Activated CD8-positive, alpha-beta memory T cell treated with anti-CD3 and anti-CD28 coated beads, Interleukin-2, amount 50 U/mL, for 48 hours (primary cell): Measurements from ENCODE around the gene COL4A1.

Source experiments
- DNase-seq: peaks from one replicate; pipeline ENCODE4 v3.0.0-alpha.2; 2020

COL4A1 gene

GRCh38 chr13:110099922-110100321, 207.0 kb downstream of the COL4A1 start:
- DNase-seq, result no peak
